ENCODE measurements around the gene ARHGEF26. TPM values are rescaled to one million over a fixed set of nuclear protein-coding genes. Genes with fewer than 3 reads are reported as not detected.

The ARHGEF26 gene
- total RNA-seq, 1 experiment from 2014 or later = 7.2 TPM

DNA sequence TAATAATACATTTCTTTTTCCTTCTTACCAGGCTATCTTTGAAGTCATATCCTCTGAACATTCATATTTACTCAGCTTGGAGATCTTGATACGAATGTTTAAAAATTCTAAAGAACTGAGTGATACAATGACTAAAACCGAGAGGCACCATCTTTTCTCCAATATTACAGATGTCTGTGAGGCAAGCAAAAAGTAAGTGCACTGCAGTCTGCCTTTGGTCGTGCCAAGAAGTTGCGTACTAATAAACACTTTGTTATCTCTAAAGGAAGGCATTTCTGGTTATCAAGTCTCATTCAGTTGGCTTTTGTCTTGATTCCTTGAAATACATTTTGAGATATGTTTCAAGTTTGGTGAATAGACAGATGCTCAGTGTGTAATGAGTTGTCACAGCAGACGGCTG, 31.6 kb downstream of the ARHGEF26 start:
- Histone ChIP-seq H3K36me3 (ENCODE audit: control insufficient read depth in 1 of 2, insufficient read depth in 2 of 2, low read length in 2 of 2) (no peaks in the 10 kb centered on the region), H3K27me3 (ENCODE audit: insufficient read depth, low read length) (no peaks in the 10 kb centered on the region), H3K9me2 (ENCODE audit: insufficient read depth) (no peaks in the 10 kb centered on the region), H3K27ac (ENCODE audit: low read depth, low read length) (no peak overlapping the region), H3K4me2 (ENCODE audit: low read length) (no peak overlapping the region), H3K79me2 (ENCODE audit: insufficient read depth, low read length) (no peaks in the 10 kb centered on the region), H3K9me3 (ENCODE audit: control insufficient read depth in 1 of 2, insufficient read depth in 1 of 2, low read depth in 1 of 2, low read length in 2 of 2) (no peaks in the 10 kb centered on the region), H3K4me3 (replicated peaks in 1 of 2; ENCODE audit: low read depth in 1 of 2, low read length in 2 of 2) (no peak overlapping the region), H3K9ac (ENCODE audit: low read length) (no peak overlapping the region), H2AFZ (ENCODE audit: low read depth, low read length, poor library complexity, severe bottlenecking) (no peak overlapping the region), H4K20me1 (ENCODE audit: insufficient read depth) (no peaks in the 10 kb centered on the region), H3K4me1 (ENCODE audit: control insufficient read depth in 1 of 2, insufficient read depth in 2 of 2, low read length in 2 of 2) (peaks cover 0 to 7% of the 10 kb centered on the region in 2 experiments; a peak in 2 of 4 replicates)
- DNase-seq (ENCODE audit: low read depth, low spot score) (no peak), ATAC-seq (no peak)
- intact Hi-C loops (cut with micrococcal nuclease) = no loop called here
- BruUV-seq (replicated peaks) = no TSS peak
- CTCF ChIA-PET = no interaction called here
- TF ChIP-seq EZH2 (IDR thresholded peaks at IDR 0.05) (no peak), POLR2A (IDR thresholded peaks at IDR 0.05; ENCODE audit: borderline replicate concordance, extremely low read depth, insufficient read depth, insufficient read length) (no peak), ATF3 (IDR thresholded peaks at IDR 0.05) (no peak), EGR1 (IDR thresholded peaks at IDR 0.05; ENCODE audit: low read depth) (no peak), REST (IDR thresholded peaks at IDR 0.05; ENCODE audit: low read depth) (no peak), ELF1 (IDR thresholded peaks at IDR 0.05; ENCODE audit: borderline replicate concordance, low read depth) (no peak), SRF (IDR thresholded peaks at IDR 0.05; ENCODE audit: low read depth) (no peak), EZH2phosphoT487 (IDR thresholded peaks at IDR 0.05; ENCODE audit: borderline replicate concordance) (no peak), CEBPB (IDR thresholded peaks at IDR 0.05; ENCODE audit: low read depth) (no peak), MAX (IDR thresholded peaks at IDR 0.05) (no peak), SIN3A (IDR thresholded peaks at IDR 0.05; ENCODE audit: low read depth) (no peak)
- POLR2A ChIA-PET = no interaction called here
- RAD21 ChIA-PET (ENCODE audit: low non-redundant PET in 1 of 2, low total read pairs in 2 of 2, uncharacterized antibody in 2 of 2, unreplicated experiment in 2 of 2) = no interaction called here

All from HCT116 (cell line).